GM12878 (cell line): ENCODE measurements around the gene TMEM168. TPM values are rescaled to one million over a fixed set of nuclear protein-coding genes. Genes with fewer than 3 reads are reported as not detected.

ENCODE experiments used
- ATAC-seq: fragments of 200-7000 bp; cut with Tn5 transposase; 3 replicates; pipeline ENCODE4 v1.9.1; 2020; ENCODE audit warnings: mild to moderate bottlenecking, moderate library complexity
- BruUV-seq: library from RNA; stranded (reverse); fragments of 400-500 nt; replicated peaks from 2 replicates; lab custom pipeline; 2021; lab: Mats Ljungman, UMichigan
- CTCF ChIA-PET: fragments of 300-600 bp; sonication (Branson Sonifier 250); formaldehyde crosslinking; extraction: SDS; loops from one replicate; lab custom pipeline; 2021; ENCODE audit warnings: inconsistent platforms; lab: Yijun Ruan, JAX
- POLR2A ChIA-PET: fragments of 350-600 bp; formaldehyde crosslinking; extraction: SDS; loops from one replicate; lab custom pipeline; 2021; ENCODE audit warnings: inconsistent platforms; lab: Charles Lee
- RAD21 ChIA-PET: fragments of 300-600 bp; sonication (Branson Sonifier 250); formaldehyde crosslinking; loops from one replicate; lab custom pipeline; 2023; ENCODE audit warnings: antibody characterized with exemption; ENCODE audit not compliant: unreplicated experiment; lab: Charles Lee
- SMC1A ChIA-PET: fragments of 300-600 bp; sonication (Branson Sonifier 250); formaldehyde crosslinking; loops from one replicate; lab custom pipeline; 2023; ENCODE audit not compliant: unreplicated experiment, uncharacterized antibody; lab: Charles Lee
- DNase-seq: peaks from one replicate; pipeline ENCODE4 v3.0.0-alpha.2; 2011; ENCODE audit warnings: low read depth, low spot score
- FAIRE-seq: peaks from 3 replicates; lab custom pipeline; 2011; peaks lifted over from hg19 to GRCh38; lab: Jason Lieb, UNC
- H2AFZ ChIP-seq: 2 replicates; pipeline ENCODE4 v1.6.0; 2011; ENCODE audit warnings: low read depth, low read length, control low read depth; ENCODE audit not compliant: control insufficient read depth
- H3K27ac ChIP-seq: 2 replicates; pipeline ENCODE4 v1.5.1; 2011; ENCODE audit warnings: control low read depth; ENCODE audit not compliant: control insufficient read depth, insufficient read depth
- H3K27me3 ChIP-seq, 2 experiments: replicated peaks in 1 of 2; 2 replicates each; pipeline versions ENCODE4 v1.6.0 to v1.6.1; 2011; ENCODE audit warnings: low read length in 1 of 2; ENCODE audit not compliant: control insufficient read depth in 2 of 2, insufficient read depth in 2 of 2
- H3K36me3 ChIP-seq, 2 experiments: 2 replicates each; pipeline ENCODE4 v1.5.1; 2011; ENCODE audit warnings: low read length in 1 of 2; ENCODE audit not compliant: control insufficient read depth in 2 of 2, insufficient read depth in 2 of 2
- H3K4me1 ChIP-seq: 2 replicates; pipeline ENCODE4 v1.6.1; 2011; ENCODE audit warnings: mild to moderate bottlenecking, low read length, moderate library complexity, mixed read lengths; ENCODE audit not compliant: control insufficient read depth, insufficient read depth
- H3K4me2 ChIP-seq: 2 replicates; pipeline ENCODE4 v1.6.0; 2011; ENCODE audit warnings: control low read depth; ENCODE audit not compliant: control insufficient read depth, insufficient read depth
- H3K4me3 ChIP-seq: fragments of 200-600 bp; sonication (generic); 2 replicates; pipeline ENCODE4 v1.5.1; 2016
- H3K79me2 ChIP-seq: 2 replicates; pipeline ENCODE4 v1.6.0; 2011; ENCODE audit warnings: low read length; ENCODE audit not compliant: control insufficient read depth, insufficient read depth
- H3K9ac ChIP-seq: 2 replicates; pipeline ENCODE4 v1.8.0; 2011; ENCODE audit warnings: low read length, control low read depth, mixed read lengths; ENCODE audit not compliant: control insufficient read depth, insufficient read depth
- H3K9me3 ChIP-seq: replicated peaks from 3 replicates; pipeline ENCODE4 v1.5.1; 2011; ENCODE audit warnings: mild to moderate bottlenecking, low read length; ENCODE audit not compliant: control insufficient read depth, insufficient read depth
- H4K20me1 ChIP-seq: 2 replicates; pipeline ENCODE4 v1.6.0; 2011; ENCODE audit not compliant: control insufficient read depth, insufficient read depth
- BRCA1 ChIP-seq: IDR thresholded peaks from 2 replicates; pipeline ENCODE4 v1.6.1; 2011; ENCODE audit warnings: low read depth, low read length, improper control_type of control experiment
- CHD1 ChIP-seq: IDR thresholded peaks from 2 replicates; pipeline ENCODE4 v1.6.1; 2012; ENCODE audit warnings: low read depth, low read length, improper control_type of control experiment
- DPF2 ChIP-seq: fragments of 450-650 bp; IDR thresholded peaks from 2 replicates; pipeline ENCODE4 v1.6.1; 2017; ENCODE audit warnings: mild to moderate bottlenecking
- EED ChIP-seq: sonication (generic); IDR thresholded peaks from 2 replicates; pipeline ENCODE4 v1.6.1; 2016; ENCODE audit warnings: antibody characterized with exemption, low read depth
- FOXK2 ChIP-seq: fragments of 450-650 bp; IDR thresholded peaks from 2 replicates; pipeline ENCODE4 v1.6.1; 2017; ENCODE audit warnings: mild to moderate bottlenecking, moderate library complexity
- HDAC6 ChIP-seq: fragments of 200-600 bp; sonication (generic); IDR thresholded peaks from one replicate; pipeline ENCODE4 v1.8.0; 2017; ENCODE audit warnings: antibody characterized with exemption; ENCODE audit not compliant: unreplicated experiment
- PAX5 ChIP-seq: IDR thresholded peaks from 2 replicates; pipeline ENCODE4 v1.6.1; 2011; ENCODE audit warnings: low read depth, low read length, borderline replicate concordance
- PAX8 ChIP-seq: fragments of 450-650 bp; IDR thresholded peaks from 2 replicates; pipeline ENCODE4 v1.6.1; 2017; ENCODE audit warnings: mild to moderate bottlenecking, moderate library complexity
- RCOR1 ChIP-seq: conservative IDR thresholded peaks from 2 replicates; pipeline ENCODE4 v1.6.1; 2012; ENCODE audit warnings: low read depth, low read length, improper control_type of control experiment
- STAT1 ChIP-seq: fragments of 450-650 bp; conservative IDR thresholded peaks from 2 replicates; pipeline ENCODE4 v1.6.1; 2014; ENCODE audit warnings: antibody characterized with exemption, mild to moderate bottlenecking
- SUPT20H ChIP-seq: IDR thresholded peaks from 2 replicates; pipeline ENCODE4 v1.6.1; 2011; ENCODE audit warnings: low read depth, mild to moderate bottlenecking, low read length, moderate library complexity, borderline replicate concordance; ENCODE audit not compliant: control insufficient read depth
- TARDBP ChIP-seq: IDR thresholded peaks from 2 replicates; pipeline ENCODE4 v1.6.1; 2016; ENCODE audit warnings: borderline replicate concordance
- WGBS: methylation state at CpG from one replicate; pipeline ENCODE4 v1.1.6; 2016; ENCODE audit warnings: low lambda C conversion rate; ENCODE audit not compliant: insufficient replicate concordance, insufficient coverage; ENCODE audit errors: missing lambda C conversion rate; 5-methylcytosine and 5-hydroxymethylcytosine counted together
- in situ Hi-C: fragments of 300-500 bp; cut with MboI; formaldehyde crosslinking; loops from 9 replicates; pipeline ENCODE4 v1.14.3; 2018; ENCODE audit warnings: mixed read lengths
- intact Hi-C: fragments of 100-400 bp; cut with micrococcal nuclease; formaldehyde crosslinking; loops from one replicate; pipeline ENCODE4 v1.14.2; 2022; ENCODE audit not compliant: unreplicated experiment
- polyA plus RNA-seq, 11 experiments: library from polyadenylated mRNA; depleted of rRNA in 4 of 11; unstranded in 6 of 11; stranded (reverse) in 5 of 11; fragments of >200 nt; fragmentation: Nextera tagmentation in 4 of 11; fragmentation: Illumina TruSeq in 1 of 11; extraction: Ambion mirVana in 4 of 11; extraction: Trizol in 1 of 11; gene quantifications; 1 replicate in 1 of 11; 2 replicates in 10 of 11; pipeline versions ENCODE4 v1.2.1 to v1.2.3, GENCODE V29; 2011 to 2016; ENCODE audit warnings: inconsistent platforms in 2 of 11, missing spikeins in 2 of 11, low read depth in 1 of 11
- total RNA-seq, 4 experiments: library from RNA; depleted of rRNA in 3 of 4; stranded (reverse); fragments of >200 nt in 3 of 4; fragmentation: Illumina TruSeq in 1 of 4; extraction: Trizol in 1 of 4; gene quantifications; 2 replicates each; pipeline versions ENCODE4 v1.2.1 to v1.2.3, GENCODE V29; 2013 to 2021
- TF ChIP-seq, protein P1 (sequence below): fragments of 150-350 bp; IDR thresholded peaks from 2 replicates; pipeline ENCODE4 v1.6.1; 2014; ENCODE audit warnings: mild to moderate bottlenecking, low read depth, low read length
- TF ChIP-seq, protein P2 (sequence below): IDR thresholded peaks from 2 replicates; pipeline ENCODE4 v1.6.1; 2012; ENCODE audit warnings: low read depth, low read length, improper control_type of control experiment
- TF ChIP-seq, protein P3 (sequence below): fragments of 450-650 bp; IDR thresholded peaks from 2 replicates; pipeline ENCODE4 v1.6.1; 2017; ENCODE audit warnings: antibody characterized with exemption, mild to moderate bottlenecking, moderate library complexity

The TMEM168 gene
- total and polyA plus RNA-seq, 10 of the 15 experiments (the other 5 are each of a cell fraction or from before 2014, with no cell fraction given), result 9.1 to 44.2 (median 19.8) TPM

DNA sequence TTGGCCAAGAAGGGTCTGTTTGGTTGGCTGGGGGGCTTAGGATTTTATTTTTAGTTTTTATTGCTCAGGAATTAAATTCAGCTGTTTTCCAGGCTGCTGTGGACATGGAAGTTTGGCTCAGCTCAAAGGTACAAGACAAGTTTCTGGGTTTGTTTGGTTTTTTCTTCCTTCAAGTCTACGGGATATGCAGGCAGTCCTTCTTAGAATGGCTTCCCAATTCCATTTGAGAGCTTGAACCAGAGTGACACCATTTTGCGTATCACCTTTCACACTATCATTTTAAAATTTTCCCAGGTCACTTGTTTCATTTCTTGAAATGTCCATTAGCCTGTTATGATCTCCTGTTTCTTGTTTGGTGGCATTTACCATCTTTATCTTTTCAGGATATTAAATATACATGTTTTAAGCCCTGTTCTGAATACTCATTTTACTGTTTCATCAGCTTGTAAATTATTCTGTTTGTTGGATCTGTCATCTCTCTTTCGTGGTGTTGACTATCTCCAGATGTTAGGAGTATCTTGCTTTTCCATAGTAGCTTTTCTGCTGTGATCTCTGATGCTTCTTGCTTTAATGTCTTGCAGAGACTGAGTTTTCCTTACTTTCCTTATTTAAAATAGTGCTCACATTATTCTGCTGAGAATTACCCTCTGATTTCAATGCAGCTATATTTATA, 9.4 kb upstream of the TMEM168 start:
- no peaks in the 10 kb centered on the region for H3K79me2 ChIP-seq
- no peak overlapping the region for H3K4me2 ChIP-seq
- no peaks in the 10 kb centered on the region for H3K9me3 ChIP-seq
- H3K36me3 ChIP-seq, result no peaks in the 10 kb centered on the region
- in situ Hi-C loops (no loop called here), intact Hi-C loops (no loop called here)
- no peaks in the 10 kb centered on the region for H3K27me3 ChIP-seq
- no peaks in the 10 kb centered on the region for H3K4me1 ChIP-seq
- no peaks in the 10 kb centered on the region for H4K20me1 ChIP-seq
- no peak overlapping the region for H3K9ac ChIP-seq
- CTCF ChIA-PET, result interaction anchor here (0.8 to 2.4 kb wide), 3 partner anchors 11 to 101 kb away, joined by 3 to 7 read pairs (median 3); no protein-coding TSS in a partner anchor
- H3K4me3 ChIP-seq, result no peak overlapping the region
- BruUV-seq, result no TSS peak
- POLR2A ChIA-PET, result interaction anchor here (0.6 kb wide), 1 partner anchor 12 kb away, joined by 12 read pairs; no protein-coding TSS in a partner anchor
- no peak overlapping the region for H3K27ac ChIP-seq
- no peak for ATAC-seq
- SMC1A ChIA-PET, result interaction anchor here (0.7 to 1.9 kb wide), 5 partner anchors 8 to 140 kb away, joined by 3 to 7 read pairs (median 4); a partner anchor contains a TSS
- no peak for DNase-seq
- RAD21 ChIA-PET, result no interaction called here
- WGBS, result 65% methylated on average over 3 of the region's 3 CpGs
- no peak overlapping the region for H2AFZ ChIP-seq
- TF ChIP-seq STAT1, result no peak
- TF ChIP-seq EED, result no peak
- TF ChIP-seq, protein P1, sequence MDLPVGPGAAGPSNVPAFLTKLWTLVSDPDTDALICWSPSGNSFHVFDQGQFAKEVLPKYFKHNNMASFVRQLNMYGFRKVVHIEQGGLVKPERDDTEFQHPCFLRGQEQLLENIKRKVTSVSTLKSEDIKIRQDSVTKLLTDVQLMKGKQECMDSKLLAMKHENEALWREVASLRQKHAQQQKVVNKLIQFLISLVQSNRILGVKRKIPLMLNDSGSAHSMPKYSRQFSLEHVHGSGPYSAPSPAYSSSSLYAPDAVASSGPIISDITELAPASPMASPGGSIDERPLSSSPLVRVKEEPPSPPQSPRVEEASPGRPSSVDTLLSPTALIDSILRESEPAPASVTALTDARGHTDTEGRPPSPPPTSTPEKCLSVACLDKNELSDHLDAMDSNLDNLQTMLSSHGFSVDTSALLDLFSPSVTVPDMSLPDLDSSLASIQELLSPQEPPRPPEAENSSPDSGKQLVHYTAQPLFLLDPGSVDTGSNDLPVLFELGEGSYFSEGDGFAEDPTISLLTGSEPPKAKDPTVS, result no peak
- TF ChIP-seq DPF2, result no peak
- TF ChIP-seq, protein P2, sequence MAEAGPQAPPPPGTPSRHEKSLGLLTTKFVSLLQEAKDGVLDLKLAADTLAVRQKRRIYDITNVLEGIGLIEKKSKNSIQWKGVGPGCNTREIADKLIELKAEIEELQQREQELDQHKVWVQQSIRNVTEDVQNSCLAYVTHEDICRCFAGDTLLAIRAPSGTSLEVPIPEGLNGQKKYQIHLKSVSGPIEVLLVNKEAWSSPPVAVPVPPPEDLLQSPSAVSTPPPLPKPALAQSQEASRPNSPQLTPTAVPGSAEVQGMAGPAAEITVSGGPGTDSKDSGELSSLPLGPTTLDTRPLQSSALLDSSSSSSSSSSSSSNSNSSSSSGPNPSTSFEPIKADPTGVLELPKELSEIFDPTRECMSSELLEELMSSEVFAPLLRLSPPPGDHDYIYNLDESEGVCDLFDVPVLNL, result no peak
- TF ChIP-seq CHD1, result no peak
- no peak for TF ChIP-seq RCOR1
- TF ChIP-seq TARDBP, result no peak
- TF ChIP-seq FOXK2, result no peak
- no peak for TF ChIP-seq PAX8
- TF ChIP-seq, protein P3, sequence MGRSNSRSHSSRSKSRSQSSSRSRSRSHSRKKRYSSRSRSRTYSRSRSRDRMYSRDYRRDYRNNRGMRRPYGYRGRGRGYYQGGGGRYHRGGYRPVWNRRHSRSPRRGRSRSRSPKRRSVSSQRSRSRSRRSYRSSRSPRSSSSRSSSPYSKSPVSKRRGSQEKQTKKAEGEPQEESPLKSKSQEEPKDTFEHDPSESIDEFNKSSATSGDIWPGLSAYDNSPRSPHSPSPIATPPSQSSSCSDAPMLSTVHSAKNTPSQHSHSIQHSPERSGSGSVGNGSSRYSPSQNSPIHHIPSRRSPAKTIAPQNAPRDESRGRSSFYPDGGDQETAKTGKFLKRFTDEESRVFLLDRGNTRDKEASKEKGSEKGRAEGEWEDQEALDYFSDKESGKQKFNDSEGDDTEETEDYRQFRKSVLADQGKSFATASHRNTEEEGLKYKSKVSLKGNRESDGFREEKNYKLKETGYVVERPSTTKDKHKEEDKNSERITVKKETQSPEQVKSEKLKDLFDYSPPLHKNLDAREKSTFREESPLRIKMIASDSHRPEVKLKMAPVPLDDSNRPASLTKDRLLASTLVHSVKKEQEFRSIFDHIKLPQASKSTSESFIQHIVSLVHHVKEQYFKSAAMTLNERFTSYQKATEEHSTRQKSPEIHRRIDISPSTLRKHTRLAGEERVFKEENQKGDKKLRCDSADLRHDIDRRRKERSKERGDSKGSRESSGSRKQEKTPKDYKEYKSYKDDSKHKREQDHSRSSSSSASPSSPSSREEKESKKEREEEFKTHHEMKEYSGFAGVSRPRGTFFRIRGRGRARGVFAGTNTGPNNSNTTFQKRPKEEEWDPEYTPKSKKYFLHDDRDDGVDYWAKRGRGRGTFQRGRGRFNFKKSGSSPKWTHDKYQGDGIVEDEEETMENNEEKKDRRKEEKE, result no peak
- no peak for TF ChIP-seq PAX5
- TF ChIP-seq BRCA1, result no peak
- no peak for TF ChIP-seq SUPT20H
- no peak for TF ChIP-seq HDAC6
- TF ChIP-seq, all 136 proteins: peak for 0
- FAIRE-seq, result no peak
